HG02970 (cell line): Measurements from ENCODE around the gene BCL6.
"Not testable (repeated sequence)": the region's sequence is repeated elsewhere in the genome, so short reads cannot be mapped to it uniquely, and the experiment has no call there.

Experiments used
- ATAC-seq: cut with Tn5 transposase; IDR thresholded peaks from one replicate; pipeline ENCODE4 v1.9.1; 2021; ENCODE audit warnings: mild to moderate bottlenecking, moderate library complexity, moderate number of reproducible peaks; ENCODE audit not compliant: unreplicated experiment, low FRiP score

BCL6 gene

GRCh38 chr3:187684880-187685279 lies 60.4 kb downstream of the BCL6 start:
- no peak for ATAC-seq

GRCh38 chr3:187684444-187684843 lies 60.8 kb downstream of the BCL6 start:
- no peak for ATAC-seq

GRCh38 chr3:187681756-187682155 lies 63.5 kb downstream of the BCL6 start:
- ATAC-seq = not testable (repeated sequence)

GRCh38 chr3:187679638-187680396 lies 65.5 kb downstream of the BCL6 start:
- no peak for ATAC-seq

- ATAC-seq = no peak
Observed at GRCh38 chr3:187678726-187679268, 66.5 kb downstream of the BCL6 start.

GRCh38 chr3:187677604-187678003 lies 67.7 kb downstream of the BCL6 start:
- no peak for ATAC-seq

GRCh38 chr3:187673012-187673411 lies 72.3 kb downstream of the BCL6 start:
- ATAC-seq = no peak
